Activated CD8-positive, alpha-beta T cell treated with anti-CD3 and anti-CD28 coated beads for 36 hours (primary cell): ENCODE measurements around the gene RC3H1. TPM values are rescaled to one million over a fixed set of nuclear protein-coding genes. Genes with fewer than 3 reads are reported as not detected.

Experiments used
- ATAC-seq: fragments of 200-7000 bp; cut with Tn5 transposase; one replicate; pipeline ENCODE4 v1.10.0; 2021; ENCODE audit warnings: mild to moderate bottlenecking, moderate library complexity
- CTCF ChIA-PET: fragments of 350-600 bp; sonication (Branson Sonifier 250); formaldehyde crosslinking; loops from one replicate; lab custom pipeline; 2021; ENCODE audit warnings: antibody characterized with exemption; lab: Charles Lee
- POLR2A ChIA-PET: fragments of 350-600 bp; sonication (Branson Sonifier 250); formaldehyde crosslinking; loops from one replicate; lab custom pipeline; 2021; ENCODE audit warnings: antibody characterized with exemption; lab: Charles Lee
- DNase-seq: peaks from one replicate; pipeline ENCODE4 v3.0.0-alpha.2; 2020
- H3K27ac Mint-ChIP-seq: one replicate; pipeline ENCODE4 v1.8.0; 2021; ENCODE audit warnings: mild to moderate bottlenecking, mixed read lengths
- H3K27me3 Mint-ChIP-seq: one replicate; pipeline ENCODE4 v1.8.0; 2021; ENCODE audit warnings: mixed read lengths
- H3K36me3 Mint-ChIP-seq: one replicate; pipeline ENCODE4 v1.8.0; 2021; ENCODE audit warnings: low read depth, mixed read lengths
- H3K4me1 Mint-ChIP-seq: one replicate; pipeline ENCODE4 v1.8.0; 2021; ENCODE audit warnings: low read depth, mixed read lengths
- H3K4me3 Mint-ChIP-seq: one replicate; pipeline ENCODE4 v1.8.0; 2021; ENCODE audit warnings: mild to moderate bottlenecking, moderate library complexity, mixed read lengths
- H3K9me3 Mint-ChIP-seq: one replicate; pipeline ENCODE4 v1.8.0; 2021; ENCODE audit warnings: mixed read lengths
- CTCF ChIP-seq: fragments of 200-600 bp; IDR thresholded peaks from one replicate; pipeline ENCODE4 v1.8.0; 2022; ENCODE audit warnings: antibody characterized with exemption, mild to moderate bottlenecking
- intact Hi-C: fragments of 100-400 bp; cut with micrococcal nuclease; formaldehyde crosslinking; loops from one replicate; pipeline ENCODE4 v1.10.0; 2022
- total RNA-seq, 2 experiments: library from RNA; stranded (reverse); gene quantifications; one replicate each; pipeline ENCODE4 v1.2.3, GENCODE V29; 2021

The RC3H1 gene
- total RNA-seq, 2 experiments from 2014 or later = 24.9 to 27.2 TPM

GRCh38 chr1:174008979-174009378, 13.2 kb downstream of the RC3H1 start:
- CTCF ChIA-PET = no interaction called here
- H3K27me3 Mint-ChIP-seq = no peaks in the 10 kb centered on the region
- intact Hi-C loops = loop anchor here (10.0 kb wide), 1 partner anchor 64 kb away; no protein-coding TSS in a partner anchor

GRCh38 chr1:174008269-174008668, 13.9 kb downstream of the RC3H1 start:
- peaks cover 33% of the 10 kb centered on the region for H3K4me1 Mint-ChIP-seq

More at GRCh38 chr1:174008979-174009378, 13.2 kb downstream of the RC3H1 start:
- Mint-ChIP-seq H3K27ac (peak overlapping the region; percentile 40), H3K36me3 (peaks cover 26% of the 10 kb centered on the region), H3K4me3 (no peak overlapping the region), H3K4me1 (peaks cover 35% of the 10 kb centered on the region), H3K9me3 (no peaks in the 10 kb centered on the region)
- POLR2A ChIA-PET = no interaction called here
- no peak for ATAC-seq
- no peak for TF ChIP-seq CTCF
- no peak for DNase-seq

GRCh38 chr1:174007851-174008250, 14.3 kb downstream of the RC3H1 start:
- Mint-ChIP-seq H3K4me3 (no peak overlapping the region), H3K9me3 (no peaks in the 10 kb centered on the region), H3K27me3 (no peaks in the 10 kb centered on the region), H3K27ac (no peak overlapping the region), H3K4me1 (peaks cover 32% of the 10 kb centered on the region), H3K36me3 (peaks cover 28% of the 10 kb centered on the region)
- POLR2A ChIA-PET = no interaction called here
- no peak for TF ChIP-seq CTCF
- DNase-seq (no peak), ATAC-seq (no peak)
- CTCF ChIA-PET = no interaction called here
- intact Hi-C loops = loop anchor here (10.0 kb wide), 1 partner anchor 63 kb away; no protein-coding TSS in a partner anchor

More at GRCh38 chr1:174008269-174008668, 13.9 kb downstream of the RC3H1 start:
- Mint-ChIP-seq H3K4me3 (no peak overlapping the region), H3K27ac (no peak overlapping the region), H3K27me3 (no peaks in the 10 kb centered on the region), H3K36me3 (peaks cover 28% of the 10 kb centered on the region), H3K9me3 (no peaks in the 10 kb centered on the region)
- DNase-seq (no peak), ATAC-seq (no peak)
- POLR2A ChIA-PET = no interaction called here
- intact Hi-C loops = loop anchor here (10.0 kb wide), 1 partner anchor 63 kb away; no protein-coding TSS in a partner anchor
- no peak for TF ChIP-seq CTCF
- CTCF ChIA-PET = no interaction called here

- CTCF ChIA-PET = interaction anchor here (1.0 to 1.1 kb wide), 2 partner anchors 12 to 14 kb away, joined by 3 to 6 read pairs; no protein-coding TSS in a partner anchor
- POLR2A ChIA-PET = no interaction called here
- H3K9me3 Mint-ChIP-seq = no peaks in the 10 kb centered on the region
Measured at GRCh38 chr1:174005032-174005431, 17.1 kb downstream of the RC3H1 start.

More at GRCh38 chr1:174005032-174005431, 17.1 kb downstream of the RC3H1 start:
- intact Hi-C loops = loop anchor here (10.0 kb wide), 1 partner anchor 60 kb away; no protein-coding TSS in a partner anchor
- DNase-seq (no peak), ATAC-seq (no peak)
- H3K4me3 Mint-ChIP-seq = no peak overlapping the region
- no peaks in the 10 kb centered on the region for H3K27me3 Mint-ChIP-seq
- H3K4me1 Mint-ChIP-seq = peaks cover 47% of the 10 kb centered on the region
- H3K36me3 Mint-ChIP-seq = peaks cover 16% of the 10 kb centered on the region
- no peak for TF ChIP-seq CTCF
- H3K27ac Mint-ChIP-seq = no peak overlapping the region
